CD4-positive, alpha-beta T cell treated with Interleukin-15 for 1 hour (primary cell): ENCODE measurements around the gene BLTP3A.
"Not testable (repeated sequence)": the region's sequence is repeated elsewhere in the genome, so short reads cannot be mapped to it uniquely, and the experiment has no call there.

Source experiments
- DNase-seq: peaks from one replicate; pipeline ENCODE4 v3.0.0-alpha.2; 2020

BLTP3A gene

DNA sequence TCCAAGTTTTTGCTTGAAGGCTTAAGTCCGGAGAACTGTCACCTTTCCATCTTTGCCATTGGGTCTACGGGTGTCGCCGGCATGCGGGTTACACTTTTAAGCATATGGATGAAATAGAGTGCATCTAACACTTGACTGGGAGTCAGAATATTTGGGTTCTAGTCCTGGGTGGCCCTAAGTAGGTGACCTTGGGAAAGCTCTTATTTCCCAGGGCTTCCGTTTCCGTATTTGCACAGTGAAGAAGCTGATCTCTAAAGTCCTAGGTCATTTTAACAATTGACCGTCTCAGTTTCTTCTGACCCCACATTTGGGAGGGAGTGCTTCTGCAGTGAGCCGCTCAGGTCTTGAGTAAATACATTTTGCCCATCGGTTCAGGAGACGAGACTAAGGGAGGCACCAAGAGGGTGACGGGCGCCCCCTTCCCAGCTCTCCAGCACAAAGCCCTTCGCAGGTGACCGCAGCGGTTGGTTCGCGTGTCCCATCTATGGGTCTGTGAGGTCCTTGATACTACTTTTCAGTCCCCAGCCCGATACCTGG, 651 bp upstream of the BLTP3A start:
- no peak for DNase-seq

- peak; percentile 27 for DNase-seq
Observed at GRCh38 chr6:34792605-34793500, 970 bp downstream of the BLTP3A start.

DNA sequence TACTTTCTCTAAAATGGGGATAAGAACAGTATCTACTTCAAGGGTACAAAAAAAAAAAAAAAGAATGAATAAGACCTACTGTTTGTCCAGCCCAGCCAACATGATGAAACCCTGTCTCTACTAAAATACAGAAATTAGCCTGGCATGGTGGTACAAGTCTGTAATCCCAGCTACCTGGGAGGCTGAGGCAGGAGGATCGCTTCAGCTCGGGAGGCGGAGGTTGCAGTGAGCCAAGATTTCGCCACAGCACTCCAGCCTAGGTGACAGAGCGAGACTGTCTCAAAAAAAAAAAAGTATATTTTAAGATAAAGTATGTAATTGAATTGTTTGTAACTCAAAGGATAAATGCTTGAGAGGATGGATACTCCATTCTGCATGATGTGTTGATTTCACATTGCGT, 2.0 kb downstream of the BLTP3A start:
- DNase-seq = no peak

GRCh38 chr6:34795836-34796425, 4.0 kb downstream of the BLTP3A start:
- DNase-seq = no peak

DNA sequence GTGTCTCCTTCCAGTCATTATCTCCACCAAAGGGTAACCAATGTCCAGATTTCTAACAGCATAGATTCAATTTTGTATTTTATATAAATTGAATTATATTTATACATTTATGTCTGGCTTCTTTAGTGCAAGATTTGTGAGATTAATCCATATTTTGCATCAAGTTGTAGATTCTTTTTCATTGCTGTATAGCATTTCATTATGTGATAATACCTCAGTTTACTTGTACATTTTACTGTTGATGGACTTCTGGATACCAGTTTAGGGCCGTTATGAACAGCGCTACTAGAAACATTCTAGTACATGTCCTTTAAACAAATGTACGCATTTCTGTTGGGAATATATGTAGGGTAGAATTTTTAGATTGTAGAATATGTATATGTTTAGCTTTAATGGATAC, 6.2 kb downstream of the BLTP3A start:
- DNase-seq = no peak

DNA sequence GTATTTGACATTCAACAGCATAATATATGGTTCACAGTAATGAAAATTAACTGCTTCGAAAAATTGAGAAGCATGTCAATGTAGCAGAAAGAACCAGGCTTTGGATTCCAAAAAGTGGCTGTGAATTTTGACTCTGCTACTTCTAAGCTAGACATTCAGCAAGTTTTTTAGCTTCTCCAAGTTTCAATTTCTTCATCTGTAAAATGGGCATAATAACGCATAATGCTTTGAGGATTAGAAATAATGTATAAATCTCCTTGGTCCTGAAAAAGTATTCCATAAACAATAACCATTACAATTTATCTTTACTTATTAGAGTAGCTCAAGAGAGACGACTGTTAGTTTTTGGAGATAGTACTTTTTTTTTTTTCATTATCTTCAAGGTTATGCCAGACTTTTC, 7.7 kb downstream of the BLTP3A start:
- DNase-seq = no peak

GRCh38 chr6:34804543-34804942, 12.7 kb downstream of the BLTP3A start:
- DNase-seq = no peak

GRCh38 chr6:34805074-34805473, 13.2 kb downstream of the BLTP3A start:
- not testable (repeated sequence) for DNase-seq

DNA sequence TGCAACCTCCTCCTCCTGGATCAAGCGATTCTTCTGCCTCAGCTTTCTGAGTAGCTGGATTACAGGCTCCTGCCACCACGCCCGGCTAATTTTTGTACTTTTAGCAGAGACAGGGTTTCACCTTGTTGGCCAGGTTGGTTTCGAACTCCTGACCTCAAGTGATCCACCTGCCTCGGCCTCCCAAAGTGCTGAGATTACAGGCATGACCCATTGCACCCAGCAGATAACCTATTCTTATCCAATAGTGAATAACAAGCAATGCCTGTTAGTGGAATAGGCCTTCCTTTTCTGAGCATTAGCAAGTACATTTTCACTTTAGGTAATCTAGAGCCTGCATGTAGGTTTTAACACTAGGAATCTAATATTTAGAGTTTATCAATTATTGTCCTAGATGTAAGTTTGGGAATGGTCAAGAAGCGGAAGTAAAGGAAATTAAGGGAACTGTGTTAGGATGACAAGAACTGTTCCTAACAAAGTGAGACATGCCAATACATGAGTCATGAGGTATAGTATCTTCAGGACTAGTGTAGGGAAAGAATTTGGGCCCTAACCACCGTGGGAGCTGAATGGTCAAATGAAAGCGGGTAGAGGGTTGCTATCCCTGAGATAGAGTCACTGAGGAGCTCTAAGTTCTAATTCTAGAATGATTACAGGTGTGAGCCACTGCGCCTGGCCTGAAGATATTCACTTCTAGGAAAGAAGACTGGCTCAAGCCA, 15.0 kb downstream of the BLTP3A start:
- DNase-seq = no peak

- not testable (repeated sequence) for DNase-seq
Observed at GRCh38 chr6:34808473-34808872, 16.6 kb downstream of the BLTP3A start.

DNA sequence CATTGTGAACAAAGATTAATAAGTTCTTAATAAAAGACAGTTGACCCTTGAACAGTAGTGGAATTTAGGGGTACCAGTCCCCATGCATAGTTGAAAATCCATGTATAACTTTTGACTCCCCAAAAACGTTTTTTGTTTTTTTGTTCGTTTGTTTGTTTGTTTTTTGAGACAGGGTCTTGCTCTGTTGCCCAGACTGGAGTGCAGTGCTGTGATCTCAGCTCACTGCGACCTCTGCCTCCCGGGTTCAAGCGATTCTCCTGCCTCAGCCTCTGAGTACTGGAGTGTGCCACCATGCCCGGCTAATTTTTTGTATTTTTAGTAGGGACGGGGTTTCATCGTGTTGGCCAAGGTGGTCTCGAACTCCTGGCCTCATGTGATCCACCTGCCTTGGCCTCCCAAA, 17.5 kb downstream of the BLTP3A start:
- not testable (repeated sequence) for DNase-seq

GRCh38 chr6:34810017-34810882, 18.4 kb downstream of the BLTP3A start:
- no peak for DNase-seq

DNA sequence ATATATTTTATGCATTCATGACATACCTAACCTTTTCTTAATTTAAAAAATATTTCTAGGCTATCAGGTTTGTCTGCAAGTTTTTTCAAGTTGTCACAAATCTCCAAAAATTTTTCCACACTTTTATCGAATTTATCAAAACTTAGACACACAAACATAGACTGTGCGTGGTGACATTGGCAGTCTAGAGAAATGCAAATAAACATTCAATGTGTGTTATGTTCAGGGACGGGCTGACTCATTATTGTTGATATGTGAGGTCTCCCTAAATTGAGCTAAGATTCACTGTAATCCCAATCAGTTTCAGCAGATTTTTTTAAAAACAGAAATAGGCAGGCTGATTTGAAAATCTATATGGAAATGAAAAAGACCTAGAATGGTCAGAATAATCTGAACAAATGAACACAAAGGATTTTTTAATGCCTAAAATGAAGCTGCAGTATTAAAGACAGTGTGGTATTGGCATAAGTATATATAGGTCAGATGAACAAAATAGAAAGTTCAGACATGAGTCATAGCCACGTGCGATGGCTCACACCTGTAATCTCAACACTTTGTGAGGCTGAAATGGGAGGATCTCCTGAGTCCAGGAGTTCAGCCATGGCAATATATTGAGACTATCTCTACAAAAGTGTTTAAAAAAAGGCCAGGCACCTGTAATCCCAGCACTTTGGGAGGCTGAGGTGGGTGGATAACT, 19.2 kb downstream of the BLTP3A start:
- DNase-seq = no peak

DNA sequence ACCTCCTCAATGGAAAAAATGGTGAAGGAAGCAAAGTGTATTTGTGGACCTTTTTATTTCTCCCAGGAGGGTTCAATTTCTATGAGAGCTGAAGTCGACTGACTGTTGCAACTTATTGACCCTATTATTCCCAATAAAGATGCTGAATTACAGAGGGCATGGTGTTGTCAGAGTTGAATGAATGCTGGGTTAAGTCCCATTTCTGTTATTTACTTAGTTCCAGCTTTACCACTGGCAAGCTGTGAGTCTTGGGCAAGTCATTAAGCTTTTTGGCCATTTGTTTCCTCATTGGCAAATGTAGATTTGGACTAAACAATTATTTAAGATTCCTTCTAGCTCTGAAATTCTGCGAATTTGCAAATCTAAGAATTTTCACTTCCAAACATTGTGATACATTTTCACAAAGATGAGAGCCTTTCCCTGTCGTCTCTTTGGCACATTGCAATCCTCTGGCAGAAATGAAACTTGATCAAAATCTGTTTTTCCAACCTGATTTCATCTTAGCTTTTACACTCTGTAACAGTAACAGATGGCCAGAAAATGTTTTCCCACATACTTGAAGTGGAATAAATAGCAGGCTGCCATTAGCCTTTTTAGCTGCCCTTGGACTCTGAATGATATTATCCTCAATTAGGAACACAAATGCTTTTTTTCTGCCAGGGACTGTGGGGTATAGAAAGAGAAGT, 21.3 kb downstream of the BLTP3A start:
- no peak for DNase-seq

- DNase-seq = no peak
Observed at GRCh38 chr6:34816635-34817301, 24.9 kb downstream of the BLTP3A start.

GRCh38 chr6:34817446-34817845, 25.6 kb downstream of the BLTP3A start:
- DNase-seq = no peak

- not testable (repeated sequence) for DNase-seq
Observed at GRCh38 chr6:34818872-34819570, 27.1 kb downstream of the BLTP3A start.

GRCh38 chr6:34819571-34820480, 27.9 kb downstream of the BLTP3A start:
- no peak for DNase-seq

- no peak for DNase-seq
Observed at GRCh38 chr6:34829137-34829536, 37.3 kb downstream of the BLTP3A start.
